Tibial artery (tissue), 4 donors: Measurements from ENCODE around the gene GALNT9.

Experiments used
- DNase-seq, 2 donors: peaks; one replicate each; pipeline ENCODE4 v3.0.0-alpha.2; 2019
- H3K27ac ChIP-seq, 2 donors: fragments of 200-600 bp; sonication (generic) in 1 of 2; 1 replicate in 1 of 2; 2 replicates in 1 of 2; pipeline ENCODE4 v1.5.1; 2018 to 2019; ENCODE audit warnings: mild to moderate bottlenecking in 1 of 2
- H3K27me3 ChIP-seq, 2 donors: fragments of 200-600 bp; sonication (generic) in 1 of 2; one replicate each; pipeline versions ENCODE4 v1.5.1 to v1.6.0; 2016 to 2019
- H3K36me3 ChIP-seq, 3 donors: fragments of 200-600 bp; sonication (generic) in 2 of 3; one replicate each; pipeline ENCODE4 v1.5.1; 2016 to 2019; ENCODE audit warnings: mild to moderate bottlenecking in 2 of 3
- H3K4me1 ChIP-seq, 4 donors: fragments of 200-600 bp; sonication (generic) in 2 of 4; 1 replicate in 3 of 4; 2 replicates in 1 of 4; pipeline ENCODE4 v1.5.1; 2016 to 2019
- H3K4me3 ChIP-seq, 2 donors: fragments of 200-600 bp; sonication (generic) in 1 of 2; 1 replicate in 1 of 2; 2 replicates in 1 of 2; pipeline ENCODE4 v1.5.1; 2018 to 2019; ENCODE audit warnings: mild to moderate bottlenecking in 2 of 2
- H3K9me3 ChIP-seq, 3 donors: fragments of 200-600 bp; sonication (generic) in 1 of 3; one replicate each; pipeline ENCODE4 v1.5.1; 2016 to 2019
- intact Hi-C: fragments of 100-400 bp; cut with DNase I; formaldehyde crosslinking; loops from one replicate; pipeline ENCODE4 v1.15.0; 2023; ENCODE audit warnings: low total_unique reads
- TF ChIP-seq, protein P1 (sequence below), 2 experiments: fragments of 200-600 bp in 1 of 2; fragments of 450-650 bp in 1 of 2; IDR thresholded peaks; one replicate each; pipeline ENCODE4 v1.5.1; 2017 to 2019; ENCODE audit warnings: antibody characterized with exemption in 2 of 2, mild to moderate bottlenecking in 1 of 2, moderate library complexity in 1 of 2

Gene GALNT9

GRCh38 chr12:132275110-132275531 lies 54.3 kb downstream of the GALNT9 start:
- DNase-seq: no peak
- Histone ChIP-seq H3K27me3 (peaks cover 0 to 89% of the 10 kb centered on the region in 2 donors), H3K4me1 (peaks cover 0 to 3% (median 0%) of the 10 kb centered on the region in 4 donors), H3K4me3 (no peak overlapping the region), H3K27ac (no peak overlapping the region), H3K36me3 (no peaks in the 10 kb centered on the region), H3K9me3 (no peaks in the 10 kb centered on the region)
- intact Hi-C loops: no loop called here
- TF ChIP-seq, protein P1, sequence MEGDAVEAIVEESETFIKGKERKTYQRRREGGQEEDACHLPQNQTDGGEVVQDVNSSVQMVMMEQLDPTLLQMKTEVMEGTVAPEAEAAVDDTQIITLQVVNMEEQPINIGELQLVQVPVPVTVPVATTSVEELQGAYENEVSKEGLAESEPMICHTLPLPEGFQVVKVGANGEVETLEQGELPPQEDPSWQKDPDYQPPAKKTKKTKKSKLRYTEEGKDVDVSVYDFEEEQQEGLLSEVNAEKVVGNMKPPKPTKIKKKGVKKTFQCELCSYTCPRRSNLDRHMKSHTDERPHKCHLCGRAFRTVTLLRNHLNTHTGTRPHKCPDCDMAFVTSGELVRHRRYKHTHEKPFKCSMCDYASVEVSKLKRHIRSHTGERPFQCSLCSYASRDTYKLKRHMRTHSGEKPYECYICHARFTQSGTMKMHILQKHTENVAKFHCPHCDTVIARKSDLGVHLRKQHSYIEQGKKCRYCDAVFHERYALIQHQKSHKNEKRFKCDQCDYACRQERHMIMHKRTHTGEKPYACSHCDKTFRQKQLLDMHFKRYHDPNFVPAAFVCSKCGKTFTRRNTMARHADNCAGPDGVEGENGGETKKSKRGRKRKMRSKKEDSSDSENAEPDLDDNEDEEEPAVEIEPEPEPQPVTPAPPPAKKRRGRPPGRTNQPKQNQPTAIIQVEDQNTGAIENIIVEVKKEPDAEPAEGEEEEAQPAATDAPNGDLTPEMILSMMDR (IDR thresholded peaks at IDR 0.05): no peak

GRCh38 chr12:132273992-132274334 lies 55.4 kb downstream of the GALNT9 start:
- no peaks in the 10 kb centered on the region for H3K9me3 ChIP-seq
- TF ChIP-seq, protein P1 (IDR thresholded peaks at IDR 0.05): no peak
- peaks cover 0 to 81% of the 10 kb centered on the region in 2 donors for H3K27me3 ChIP-seq
- no peak for DNase-seq
- H3K36me3 ChIP-seq: no peaks in the 10 kb centered on the region
- no peak overlapping the region for H3K4me3 ChIP-seq
- H3K27ac ChIP-seq: no peak overlapping the region
- intact Hi-C loops: no loop called here
- H3K4me1 ChIP-seq: peaks cover 0 to 3% (median 0%) of the 10 kb centered on the region in 4 donors

GRCh38 chr12:132272711-132273110 lies 56.7 kb downstream of the GALNT9 start:
- TF ChIP-seq, protein P1 (IDR thresholded peaks at IDR 0.05): no peak
- H3K27me3 ChIP-seq: peaks cover 0 to 78% of the 10 kb centered on the region in 2 donors

DNA sequence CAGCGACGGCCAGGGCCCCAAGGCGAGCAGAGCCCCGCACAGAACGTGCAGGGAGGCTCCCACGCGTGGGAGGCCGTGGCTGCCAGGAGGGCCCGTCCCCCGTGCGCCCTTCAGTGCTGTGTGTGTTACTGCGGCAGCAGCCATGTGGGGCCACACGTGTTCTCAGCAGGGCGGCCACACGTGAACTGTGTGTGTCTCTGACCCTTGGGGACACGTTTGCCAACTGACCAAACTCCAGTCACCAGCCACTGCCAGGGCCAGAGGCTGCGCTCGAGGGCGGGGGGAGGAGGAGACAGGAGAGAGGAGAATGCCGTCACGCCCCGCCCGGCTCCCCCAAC lies 57.7 kb downstream of the GALNT9 start:
- H3K4me3 ChIP-seq: no peak overlapping the region
- no peaks in the 10 kb centered on the region for H3K4me1 ChIP-seq
- peaks cover 0 to 75% of the 10 kb centered on the region in 2 donors for H3K27me3 ChIP-seq
- DNase-seq: no peak
- intact Hi-C loops: no loop called here
- no peaks in the 10 kb centered on the region for H3K36me3 ChIP-seq
- TF ChIP-seq, protein P1 (IDR thresholded peaks at IDR 0.05): no peak
- H3K27ac ChIP-seq: no peak overlapping the region
- no peaks in the 10 kb centered on the region for H3K9me3 ChIP-seq

More at GRCh38 chr12:132272711-132273110, 56.7 kb downstream of the GALNT9 start:
- no peak for DNase-seq
- Histone ChIP-seq H3K36me3 (no peaks in the 10 kb centered on the region), H3K4me1 (peaks cover 0 to 2% (median 0%) of the 10 kb centered on the region in 4 donors), H3K27ac (no peak overlapping the region), H3K4me3 (no peak overlapping the region), H3K9me3 (no peaks in the 10 kb centered on the region)
- intact Hi-C loops: no loop called here

DNA sequence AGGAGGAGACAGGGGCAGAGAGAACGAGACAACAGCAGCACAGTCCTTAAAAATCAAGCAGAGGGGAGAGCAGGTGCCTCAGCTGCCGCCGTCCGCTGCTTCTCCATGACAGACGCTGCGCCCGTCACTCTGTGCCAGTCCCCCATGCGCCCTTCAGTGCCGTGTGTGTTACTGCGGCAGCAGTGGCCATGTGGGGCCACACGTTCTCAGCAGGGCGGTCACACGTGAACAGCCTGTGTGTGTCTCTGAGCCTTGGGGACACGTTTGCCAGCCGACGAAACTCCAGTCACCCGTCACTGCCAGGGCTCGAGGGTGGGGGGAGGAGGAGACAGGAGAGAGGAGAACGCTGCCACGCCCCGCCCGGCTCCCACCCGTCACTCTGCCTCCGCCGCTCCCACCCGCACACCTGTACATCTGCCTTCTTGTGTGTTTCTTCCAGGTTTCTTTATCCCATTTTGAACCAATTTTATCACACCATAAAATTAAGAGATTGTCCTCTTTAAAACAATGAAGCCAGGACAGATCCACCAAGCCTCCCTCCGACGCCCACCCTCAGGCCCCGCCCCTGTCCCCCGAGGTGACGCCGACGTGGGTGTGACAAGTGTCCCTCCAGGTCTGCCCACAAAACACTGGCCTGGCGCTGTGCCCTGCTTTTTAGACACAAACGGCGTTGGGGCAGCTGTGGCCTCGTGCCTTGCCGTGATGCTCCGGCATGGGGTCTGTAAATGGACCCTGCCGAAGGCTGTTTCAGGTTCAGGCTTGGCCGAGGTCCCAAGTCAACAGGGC lies 58.2 kb downstream of the GALNT9 start:
- DNase-seq: no peak
- Histone ChIP-seq H3K4me3 (no peak overlapping the region), H3K27me3 (peaks cover 0 to 75% of the 10 kb centered on the region in 2 donors), H3K9me3 (no peaks in the 10 kb centered on the region), H3K4me1 (no peaks in the 10 kb centered on the region), H3K36me3 (no peaks in the 10 kb centered on the region), H3K27ac (no peak overlapping the region)
- intact Hi-C loops: no loop called here
- TF ChIP-seq, protein P1 (IDR thresholded peaks at IDR 0.05): no peak
